HCT116 (cell line): ENCODE results near the gene EYA2. TPM values are rescaled to one million over a fixed set of nuclear protein-coding genes. Genes with fewer than 3 reads are reported as not detected.

Experiments
- ATAC-seq: fragments of 200-7000 bp; cut with Tn5 transposase; 2 replicates; pipeline ENCODE4 v1.9.1; 2020; ENCODE audit warnings: mild to moderate bottlenecking, moderate library complexity
- BruUV-seq: library from RNA; stranded (reverse); fragments of 400-500 nt; replicated peaks from 2 replicates; lab custom pipeline; 2021; lab: Mats Ljungman, UMichigan
- CTCF ChIA-PET: fragments of 300-600 bp; sonication (Branson Sonifier 250); formaldehyde crosslinking; loops from one replicate; lab custom pipeline; 2021; ENCODE audit warnings: antibody characterized with exemption; lab: Charles Lee
- POLR2A ChIA-PET: fragments of 300-600, 350-600 bp; sonication (Branson Sonifier 250); formaldehyde crosslinking; loops from one replicate; lab custom pipeline; 2021; ENCODE audit warnings: antibody characterized with exemption; lab: Charles Lee
- RAD21 ChIA-PET, 2 experiments: fragments of 300-600 bp; sonication (Branson Sonifier 250); formaldehyde crosslinking; loops; one replicate each; lab custom pipeline; 2023; ENCODE audit warnings: low total read pairs in 2 of 2; ENCODE audit not compliant: uncharacterized antibody in 2 of 2, unreplicated experiment in 2 of 2, low non-redundant PET in 1 of 2; lab: Charles Lee
- DNase-seq: peaks from one replicate; pipeline ENCODE4 v3.0.0-alpha.2; 2010; ENCODE audit warnings: low read depth, low spot score
- H2AFZ ChIP-seq: fragments of 200-600 bp; shearing (Covaris generic), sonication (generic); 2 replicates; pipeline ENCODE4 v1.6.1; 2017; ENCODE audit warnings: low read depth, mixed run types, mixed read lengths, antibody characterized with exemption, low read length; ENCODE audit not compliant: poor library complexity, severe bottlenecking
- H3K27ac ChIP-seq: 2 replicates; pipeline ENCODE4 v1.5.1; 2012; ENCODE audit warnings: low read depth, low read length
- H3K27me3 ChIP-seq: fragments of 200-600 bp; sonication (generic); 2 replicates; pipeline ENCODE4 v1.6.1; 2016; ENCODE audit warnings: mixed run types, low read length, mixed read lengths; ENCODE audit not compliant: insufficient read depth
- H3K36me3 ChIP-seq, 2 experiments: fragments of 200-500 bp in 1 of 2; fragments of 200-600 bp in 1 of 2; sonication (Bioruptor generic) in 1 of 2; sonication (generic) in 1 of 2; 2 replicates each; pipeline versions ENCODE4 v1.5.1 to v1.6.1; 2014 to 2016; ENCODE audit warnings: low read length in 2 of 2, inconsistent platforms in 1 of 2, mixed read lengths in 1 of 2, mixed run types in 1 of 2; ENCODE audit not compliant: insufficient read depth in 2 of 2, control insufficient read depth in 1 of 2
- H3K4me1 ChIP-seq, 2 experiments: fragments of 200-600 bp in 1 of 2; sonication (generic) in 1 of 2; 2 replicates each; pipeline versions ENCODE4 v1.5.1 to v1.6.1; 2012 to 2017; ENCODE audit warnings: low read length in 2 of 2, inconsistent platforms in 1 of 2, mild to moderate bottlenecking in 1 of 2, mixed read lengths in 1 of 2, mixed run types in 1 of 2, moderate library complexity in 1 of 2; ENCODE audit not compliant: insufficient read depth in 2 of 2, control insufficient read depth in 1 of 2
- H3K4me2 ChIP-seq: fragments of 200-600 bp; sonication (generic); 2 replicates; pipeline ENCODE4 v1.6.1; 2017; ENCODE audit warnings: mixed run types, low read length, mixed read lengths
- H3K4me3 ChIP-seq, 2 experiments: fragments of 200-600 bp in 1 of 2; sonication (generic) in 1 of 2; replicated peaks in 1 of 2; 2 replicates each; pipeline ENCODE4 v1.5.1; 2011 to 2016; ENCODE audit warnings: low read length in 2 of 2, control low read depth in 1 of 2, low read depth in 1 of 2, mild to moderate bottlenecking in 1 of 2, mixed read lengths in 1 of 2, mixed run types in 1 of 2
- H3K79me2 ChIP-seq: fragments of 200-600 bp; sonication (generic); 2 replicates; pipeline ENCODE4 v1.6.1; 2017; ENCODE audit warnings: mild to moderate bottlenecking, mixed run types, low read length, moderate library complexity, mixed read lengths; ENCODE audit not compliant: insufficient read depth
- H3K9ac ChIP-seq: fragments of 200-600 bp; sonication (generic); 2 replicates; pipeline ENCODE4 v1.6.1; 2016; ENCODE audit warnings: low read length, mixed read lengths
- H3K9me2 ChIP-seq: fragments of 200-600 bp; sonication (generic), shearing (Covaris generic); 2 replicates; pipeline ENCODE4 v1.6.1; 2017; ENCODE audit warnings: mixed run types, mild to moderate bottlenecking, moderate library complexity; ENCODE audit not compliant: insufficient read depth
- H3K9me3 ChIP-seq, 2 experiments: fragments of 200-500 bp in 1 of 2; fragments of 200-600 bp in 1 of 2; sonication (Bioruptor generic) in 1 of 2; sonication (generic) in 1 of 2; 2 replicates each; pipeline ENCODE4 v1.6.1; 2014 to 2017; ENCODE audit warnings: low read length in 2 of 2, mixed read lengths in 2 of 2, inconsistent platforms in 1 of 2, low read depth in 1 of 2, mild to moderate bottlenecking in 1 of 2, mixed run types in 1 of 2, moderate library complexity in 1 of 2; ENCODE audit not compliant: control insufficient read depth in 1 of 2, insufficient read depth in 1 of 2
- H4K20me1 ChIP-seq: fragments of 200-600 bp; sonication (generic), shearing (Covaris generic); 2 replicates; pipeline ENCODE4 v1.6.1; 2017; ENCODE audit warnings: mixed run types, mild to moderate bottlenecking, moderate library complexity; ENCODE audit not compliant: insufficient read depth
- CBX3 ChIP-seq: IDR thresholded peaks from 2 replicates; pipeline ENCODE4 v1.6.1; 2012; ENCODE audit warnings: low read depth
- CTCF ChIP-seq, 3 experiments: fragments of 200-600 bp in 1 of 3; sonication (generic) in 1 of 3; IDR thresholded peaks in 2 of 3; conservative IDR thresholded peaks in 1 of 3; 2 replicates each; pipeline ENCODE4 v1.5.1; 2012 to 2017; ENCODE audit warnings: low read depth in 2 of 3, low read length in 2 of 3, antibody characterized with exemption in 1 of 3, borderline replicate concordance in 1 of 3, control low read depth in 1 of 3, mild to moderate bottlenecking in 1 of 3, mixed read lengths in 1 of 3, mixed run types in 1 of 3, moderate library complexity in 1 of 3; ENCODE audit not compliant: insufficient read depth in 1 of 3
- EZH2 ChIP-seq: fragments of 200-600 bp; sonication (generic); IDR thresholded peaks from 2 replicates; pipeline ENCODE4 v1.6.1; 2017; ENCODE audit warnings: antibody characterized with exemption, mixed run types
- EZH2phosphoT487 ChIP-seq: fragments of 200-600 bp; IDR thresholded peaks from 2 replicates; pipeline ENCODE4 v1.6.1; 2018; ENCODE audit warnings: antibody characterized with exemption, borderline replicate concordance
- RAD21 ChIP-seq: IDR thresholded peaks from 2 replicates; pipeline ENCODE4 v1.6.1; 2012; ENCODE audit warnings: low read depth, mild to moderate bottlenecking
- REST ChIP-seq: IDR thresholded peaks from 2 replicates; pipeline ENCODE4 v1.6.1; 2012; ENCODE audit warnings: low read depth
- SIN3A ChIP-seq: IDR thresholded peaks from 2 replicates; pipeline ENCODE4 v1.6.1; 2012; ENCODE audit warnings: low read depth
- SP1 ChIP-seq: IDR thresholded peaks from 2 replicates; pipeline ENCODE4 v1.6.1; 2012; ENCODE audit warnings: low read depth
- ZBTB33 ChIP-seq: IDR thresholded peaks from 2 replicates; pipeline ENCODE4 v1.6.1; 2011; ENCODE audit warnings: mild to moderate bottlenecking, low read length, moderate library complexity; ENCODE audit not compliant: insufficient replicate concordance; ENCODE audit errors: extremely low read depth
- ZFX ChIP-seq: fragments of 450-650 bp; IDR thresholded peaks from 2 replicates; pipeline ENCODE4 v1.6.1; 2017
- intact Hi-C: fragments of 100-400 bp; cut with micrococcal nuclease; formaldehyde crosslinking; loops from 2 replicates; pipeline ENCODE4 v1.10.0; 2022
- total RNA-seq: library from RNA; stranded (reverse); gene quantifications from one replicate; pipeline ENCODE4 v1.2.1, GENCODE V29; 2021; ENCODE audit not compliant: unreplicated experiment

EYA2 gene
- total RNA-seq, 1 experiment from 2014 or later = not detected

GRCh38 chr20:46893051-46893450 is 1.6 kb upstream of the EYA2 start (continued):
- TF ChIP-seq REST = no peak
- no peak for TF ChIP-seq ZBTB33
- TF ChIP-seq CBX3 = no peak

GRCh38 chr20:46893877-46894578 is 615 bp upstream of the EYA2 start:
- Histone ChIP-seq H3K4me3 (no peak overlapping the region), H2AFZ (no peak overlapping the region), H3K4me2 (no peak overlapping the region), H3K27me3 (peaks cover 18% of the 10 kb centered on the region; the same call in 1 of the 2 replicates), H4K20me1 (no peaks in the 10 kb centered on the region), H3K9me3 (no peaks in the 10 kb centered on the region), H3K27ac (no peak overlapping the region), H3K4me1 (no peaks in the 10 kb centered on the region), H3K36me3 (no peaks in the 10 kb centered on the region), H3K9me2 (no peaks in the 10 kb centered on the region), H3K9ac (no peak overlapping the region), H3K79me2 (no peaks in the 10 kb centered on the region)
- ChIA-PET CTCF (no interaction called here), RAD21 (no interaction called here), POLR2A (no interaction called here)
- DNase-seq (no peak), ATAC-seq (no peak)
- no TSS peak for BruUV-seq
- intact Hi-C loops = no loop called here
- no peak for TF ChIP-seq EZH2phosphoT487
- no peak for TF ChIP-seq REST
- no peak for TF ChIP-seq SIN3A
- no peak for TF ChIP-seq CBX3
- no peak for TF ChIP-seq EZH2
- no peak for TF ChIP-seq ZFX
- TF ChIP-seq SP1 = no peak
- no peak for TF ChIP-seq CTCF (IDR thresholded peaks at IDR 0.05 in 2 of 3, conservative IDR thresholded peaks at IDR 0.05 in 1 of 3; ENCODE audit: borderline replicate concordance in 1 of 3, insufficient read depth in 1 of 3, low read depth in 2 of 3, low read length in 2 of 3)
- no peak for TF ChIP-seq RAD21
